Osteoblast (primary cell): Measurements from ENCODE around the gene FAM124A. TPM values are rescaled to one million over a fixed set of nuclear protein-coding genes. Genes with fewer than 3 reads are reported as not detected.

Source experiments
- DNase-seq: peaks from one replicate; pipeline ENCODE4 v3.0.0; 2011; ENCODE audit warnings: low spot score, mixed read lengths; ENCODE audit not compliant: insufficient read length; ENCODE audit errors: missing footprints
- H2AFZ ChIP-seq: 2 replicates; pipeline ENCODE4 v1.6.0; 2011; ENCODE audit warnings: mild to moderate bottlenecking, low read length
- H3K27ac ChIP-seq: 2 replicates; pipeline ENCODE4 v1.5.1; 2011; ENCODE audit warnings: mild to moderate bottlenecking, low read depth, low read length, moderate library complexity
- H3K27me3 ChIP-seq: 2 replicates; pipeline ENCODE4 v1.6.0; 2012; ENCODE audit warnings: mild to moderate bottlenecking, control low read depth, inconsistent platforms, low read length, moderate library complexity; ENCODE audit not compliant: insufficient read depth
- H3K36me3 ChIP-seq: 2 replicates; pipeline ENCODE4 v1.5.1; 2011; ENCODE audit warnings: mild to moderate bottlenecking, low read length, control low read depth, moderate library complexity; ENCODE audit not compliant: insufficient read depth
- H3K4me1 ChIP-seq: 2 replicates; pipeline ENCODE4 v1.5.1; 2011; ENCODE audit warnings: mild to moderate bottlenecking, low read length, control low read depth, moderate library complexity; ENCODE audit not compliant: insufficient read depth
- H3K4me2 ChIP-seq: 2 replicates; pipeline ENCODE4 v1.6.0; 2011; ENCODE audit warnings: mild to moderate bottlenecking, low read length; ENCODE audit not compliant: insufficient read depth
- H3K4me3 ChIP-seq: fragments of 200-600 bp; sonication (generic); 3 replicates; pipeline ENCODE4 v1.5.1; 2012; ENCODE audit warnings: mild to moderate bottlenecking, low read length, inconsistent platforms; ENCODE audit not compliant: insufficient read depth
- H3K79me2 ChIP-seq: 2 replicates; pipeline ENCODE4 v1.6.0; 2012; ENCODE audit warnings: mild to moderate bottlenecking, low read length, control low read depth, inconsistent platforms; ENCODE audit not compliant: insufficient read depth
- H3K9me3 ChIP-seq: 2 replicates; pipeline ENCODE4 v1.5.1; 2011; ENCODE audit warnings: low read depth, low read length, control low read depth
- H4K20me1 ChIP-seq: 2 replicates; pipeline ENCODE4 v1.6.0; 2012; ENCODE audit warnings: mild to moderate bottlenecking, low read length, control low read depth; ENCODE audit not compliant: insufficient read depth
- CTCF ChIP-seq: IDR thresholded peaks from 2 replicates; pipeline ENCODE4 v1.5.1; 2011; ENCODE audit warnings: mild to moderate bottlenecking, low read depth, low read length, moderate library complexity; ENCODE audit errors: extremely low read depth
- total RNA-seq: library from RNA; depleted of rRNA; stranded (reverse); fragments of >200 nt; gene quantifications from 2 replicates; pipeline ENCODE4 v1.2.3, GENCODE V29; 2012

FAM124A gene
- total RNA-seq, 1 donor: 1.1 TPM

- Histone ChIP-seq H3K36me3 (no peaks in the 10 kb centered on the region), H3K4me1 (no peaks in the 10 kb centered on the region), H3K27ac (no peak overlapping the region), H3K4me2 (no peak overlapping the region), H3K4me3 (no peak overlapping the region), H4K20me1 (no peaks in the 10 kb centered on the region), H2AFZ (no peak overlapping the region), H3K27me3 (peaks cover 44% of the 10 kb centered on the region), H3K9me3 (no peaks in the 10 kb centered on the region), H3K79me2 (no peaks in the 10 kb centered on the region)
- DNase-seq: no peak
- no peak for TF ChIP-seq CTCF
Observed at GRCh38 chr13:51178456-51179074, 43.6 kb upstream of the FAM124A start.

DNA sequence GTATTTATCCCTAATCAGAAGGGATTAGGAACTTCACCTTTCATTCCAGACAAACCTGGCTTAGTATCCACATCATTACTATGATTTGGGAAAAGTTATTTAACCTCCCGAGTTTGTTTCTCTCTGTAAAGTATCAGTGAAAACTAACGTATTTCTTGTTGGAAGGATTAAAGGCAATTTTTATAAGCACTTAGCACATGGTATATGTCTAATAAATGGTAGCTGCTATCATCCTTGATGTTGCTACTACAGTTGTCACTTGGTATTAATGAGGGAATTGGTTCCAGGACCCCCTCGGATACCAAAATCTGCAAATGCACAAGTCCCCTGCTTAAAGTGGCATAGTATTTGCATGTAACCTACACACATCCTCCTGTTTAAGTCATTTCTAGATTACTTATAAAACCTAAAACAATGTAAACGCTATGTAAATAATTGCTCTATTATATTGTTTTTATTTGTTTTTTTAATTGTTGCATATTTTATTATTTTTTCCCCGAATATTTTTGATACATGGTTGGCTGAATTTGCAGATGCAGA lies 42.7 kb upstream of the FAM124A start:
- no peak for DNase-seq
- no peak overlapping the region for H3K4me2 ChIP-seq
- H3K27ac ChIP-seq: no peak overlapping the region
- no peaks in the 10 kb centered on the region for H3K79me2 ChIP-seq
- H3K36me3 ChIP-seq: no peaks in the 10 kb centered on the region
- TF ChIP-seq CTCF: no peak
- H3K9me3 ChIP-seq: no peaks in the 10 kb centered on the region
- H3K4me1 ChIP-seq: no peaks in the 10 kb centered on the region
- peaks cover 53% of the 10 kb centered on the region for H3K27me3 ChIP-seq
- H4K20me1 ChIP-seq: no peaks in the 10 kb centered on the region
- no peak overlapping the region for H3K4me3 ChIP-seq
- no peak overlapping the region for H2AFZ ChIP-seq

DNA sequence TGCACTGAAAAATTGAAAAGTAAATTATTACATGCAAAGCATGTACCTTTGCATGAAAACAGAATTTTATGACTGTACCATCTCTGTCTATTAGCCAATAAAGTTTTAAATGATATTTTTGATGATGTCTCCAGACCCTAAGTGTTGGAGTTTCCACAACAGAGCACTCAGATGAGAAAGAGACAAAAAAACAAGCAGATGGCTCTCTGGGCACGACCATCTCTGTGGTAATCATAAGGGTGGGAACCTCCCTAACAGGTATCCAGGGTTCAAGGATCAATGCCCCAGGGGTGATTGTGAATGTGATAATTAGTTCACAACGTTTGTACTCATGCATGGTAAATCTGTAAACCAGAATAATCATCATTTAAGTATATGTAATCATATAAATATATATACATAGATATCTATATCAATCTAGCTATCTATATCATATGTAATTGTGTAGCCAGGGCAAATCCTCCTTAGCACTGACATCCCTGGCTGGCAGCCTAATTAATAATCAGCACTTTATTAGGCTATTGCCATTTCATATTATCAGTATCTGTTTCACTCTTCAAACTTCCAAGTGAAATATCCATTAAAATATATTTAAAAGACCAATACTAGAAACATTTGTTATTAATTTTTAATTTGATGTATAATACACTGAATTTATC lies 41.2 kb upstream of the FAM124A start:
- peaks cover 63% of the 10 kb centered on the region for H3K27me3 ChIP-seq
- TF ChIP-seq CTCF: no peak
- H3K36me3 ChIP-seq: no peaks in the 10 kb centered on the region
- H4K20me1 ChIP-seq: no peaks in the 10 kb centered on the region
- no peak overlapping the region for H3K4me3 ChIP-seq
- no peak for DNase-seq
- H3K27ac ChIP-seq: no peak overlapping the region
- H3K79me2 ChIP-seq: no peaks in the 10 kb centered on the region
- H3K4me1 ChIP-seq: no peaks in the 10 kb centered on the region
- no peaks in the 10 kb centered on the region for H3K9me3 ChIP-seq
- no peak overlapping the region for H2AFZ ChIP-seq
- no peak overlapping the region for H3K4me2 ChIP-seq

DNA sequence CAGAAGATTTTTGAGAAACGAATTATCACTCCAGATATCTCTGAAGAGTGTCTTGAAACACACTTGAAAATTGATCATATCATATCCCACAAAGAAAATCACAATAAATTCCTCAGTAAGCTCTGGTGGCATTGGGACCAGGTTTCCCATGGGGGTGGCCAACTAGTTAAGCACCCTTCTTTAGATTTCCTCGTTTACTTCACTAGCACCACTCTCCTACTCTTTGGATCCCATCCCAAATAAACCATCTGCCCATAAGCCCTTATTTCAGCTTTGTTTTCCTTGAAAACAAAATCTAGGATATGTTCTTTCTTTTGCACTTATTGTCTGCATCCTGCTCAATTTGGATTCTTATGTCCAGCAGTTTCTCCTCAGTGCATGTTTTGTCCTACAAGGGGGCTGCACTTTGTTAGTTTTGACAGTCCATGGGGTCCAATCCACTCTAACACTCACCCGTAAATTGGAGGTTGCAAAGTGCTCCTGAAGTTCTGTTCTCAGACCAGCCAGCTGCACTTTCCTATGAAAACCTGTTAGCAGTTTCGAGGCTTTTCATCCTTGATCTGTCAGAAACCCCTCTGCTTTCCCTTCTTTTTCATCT lies 40.3 kb upstream of the FAM124A start:
- H2AFZ ChIP-seq: no peak overlapping the region
- H3K27me3 ChIP-seq: peaks cover 70% of the 10 kb centered on the region
- no peaks in the 10 kb centered on the region for H3K79me2 ChIP-seq
- H3K4me2 ChIP-seq: no peak overlapping the region
- H3K4me1 ChIP-seq: no peaks in the 10 kb centered on the region
- H4K20me1 ChIP-seq: no peaks in the 10 kb centered on the region
- no peak overlapping the region for H3K27ac ChIP-seq
- no peak for DNase-seq
- no peak overlapping the region for H3K4me3 ChIP-seq
- no peaks in the 10 kb centered on the region for H3K36me3 ChIP-seq
- no peak for TF ChIP-seq CTCF
- no peaks in the 10 kb centered on the region for H3K9me3 ChIP-seq
